Measurements from ENCODE around the gene DNAH11.
"Not testable (repeated sequence)": the region's sequence is repeated elsewhere in the genome, so short reads cannot be mapped to it uniquely, and the experiment has no call there.

The DNAH11 gene

GRCh38 chr7:21771906-21772610 lies 229.2 kb downstream of the DNAH11 start:
- DNase-seq, result peak in 15 of 58 donors; percentile 1 to 54 (median 12)

GRCh38 chr7:21773326-21773725 lies 230.5 kb downstream of the DNAH11 start:
- DNase-seq, result peak in 1 of 58 donors; percentile 79

DNA sequence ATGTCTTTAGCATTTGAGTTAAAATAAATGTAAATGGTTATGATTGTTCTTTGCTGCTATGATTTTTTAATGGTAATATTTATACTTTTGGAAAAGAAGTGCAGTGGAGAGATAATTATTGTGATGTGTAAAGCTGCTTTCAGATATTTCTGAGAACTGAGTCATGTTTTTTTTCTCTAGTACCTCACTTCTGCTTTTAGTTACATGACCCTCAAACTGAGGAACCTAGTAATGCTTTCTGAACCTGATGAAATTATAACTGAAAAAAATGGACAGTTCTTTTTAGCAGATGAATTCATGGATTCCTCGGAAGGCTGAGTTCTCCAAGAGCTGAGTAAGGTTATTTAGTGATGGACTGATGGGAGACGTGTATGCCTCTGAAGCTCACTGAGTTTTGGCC lies 235.1 kb downstream of the DNAH11 start:
- DNase-seq, result no peak

DNA sequence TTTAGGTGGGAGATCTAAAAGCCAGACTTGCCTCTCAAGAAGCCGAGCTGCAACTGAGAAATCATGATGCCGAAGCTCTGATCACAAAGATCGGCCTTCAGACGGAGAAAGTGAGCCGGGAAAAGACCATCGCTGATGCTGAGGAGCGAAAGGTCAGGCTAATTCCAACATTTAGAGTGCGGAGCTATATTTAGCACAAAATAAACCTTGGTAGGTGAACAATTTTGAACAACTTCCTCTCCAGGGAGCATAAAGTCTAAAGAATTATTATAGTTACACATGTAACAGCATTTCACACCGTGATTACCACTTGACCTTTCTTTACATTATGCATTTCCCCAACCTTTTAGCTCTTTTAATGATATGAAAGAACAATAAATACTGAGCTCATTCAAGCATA lies 236.1 kb downstream of the DNAH11 start:
- DNase-seq, result no peak

GRCh38 chr7:21782996-21783395 lies 240.2 kb downstream of the DNAH11 start:
- no peak for DNase-seq

- DNase-seq, result no peak
Measured at GRCh38 chr7:21784989-21785388, 242.2 kb downstream of the DNAH11 start.

DNA sequence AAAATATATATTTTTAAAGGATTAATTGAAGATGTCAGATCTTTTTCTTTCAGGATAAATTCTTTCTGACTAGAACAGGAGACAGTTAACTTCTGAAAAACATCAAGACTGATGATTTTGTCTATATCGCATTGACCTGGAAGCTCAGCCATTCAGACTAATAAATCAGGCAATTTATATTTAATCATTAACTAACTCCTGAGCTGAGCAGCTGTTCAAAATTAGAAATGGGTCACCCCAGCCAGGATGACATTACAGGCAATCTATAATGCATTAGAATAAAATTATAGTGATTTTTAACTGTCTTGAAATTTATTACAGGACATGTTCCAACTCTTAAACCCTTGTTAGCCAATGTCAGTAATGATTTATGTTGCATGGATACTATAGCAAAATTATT lies 263.0 kb downstream of the DNAH11 start:
- DNase-seq, result no peak

GRCh38 chr7:21806388-21806787 lies 263.5 kb downstream of the DNAH11 start:
- no peak for DNase-seq

GRCh38 chr7:21819048-21819447 lies 276.2 kb downstream of the DNAH11 start:
- DNase-seq, result no peak

- no peak for DNase-seq
Measured at GRCh38 chr7:21828841-21829240, 286.0 kb downstream of the DNAH11 start.

- no peak for DNase-seq
Measured at GRCh38 chr7:21829731-21830130, 286.9 kb downstream of the DNAH11 start.

- DNase-seq, result no peak
Measured at GRCh38 chr7:21844742-21845141, 301.9 kb downstream of the DNAH11 start.

GRCh38 chr7:21850531-21851285 lies 307.9 kb downstream of the DNAH11 start:
- no peak for DNase-seq

DNA sequence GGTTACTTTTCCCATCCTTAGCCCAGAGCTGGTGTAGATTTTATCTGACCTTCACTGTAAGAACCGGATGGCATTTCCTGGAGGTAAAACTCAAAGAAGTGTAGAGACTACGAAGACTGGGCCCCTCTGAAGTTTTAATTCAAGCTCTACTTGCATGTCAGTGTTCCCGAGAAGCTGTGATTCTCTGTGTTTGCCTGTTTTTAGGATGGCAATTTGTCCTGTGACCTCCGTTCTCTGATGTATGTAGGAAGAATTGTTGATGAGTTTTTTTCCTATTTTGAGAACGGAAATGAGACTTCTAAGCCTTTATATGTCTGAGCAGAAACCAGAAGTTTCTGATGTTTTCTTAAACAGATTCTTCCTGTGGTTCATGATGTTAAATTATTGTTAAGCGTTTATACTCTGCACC lies 308.7 kb downstream of the DNAH11 start:
- DNase-seq, result no peak

DNA sequence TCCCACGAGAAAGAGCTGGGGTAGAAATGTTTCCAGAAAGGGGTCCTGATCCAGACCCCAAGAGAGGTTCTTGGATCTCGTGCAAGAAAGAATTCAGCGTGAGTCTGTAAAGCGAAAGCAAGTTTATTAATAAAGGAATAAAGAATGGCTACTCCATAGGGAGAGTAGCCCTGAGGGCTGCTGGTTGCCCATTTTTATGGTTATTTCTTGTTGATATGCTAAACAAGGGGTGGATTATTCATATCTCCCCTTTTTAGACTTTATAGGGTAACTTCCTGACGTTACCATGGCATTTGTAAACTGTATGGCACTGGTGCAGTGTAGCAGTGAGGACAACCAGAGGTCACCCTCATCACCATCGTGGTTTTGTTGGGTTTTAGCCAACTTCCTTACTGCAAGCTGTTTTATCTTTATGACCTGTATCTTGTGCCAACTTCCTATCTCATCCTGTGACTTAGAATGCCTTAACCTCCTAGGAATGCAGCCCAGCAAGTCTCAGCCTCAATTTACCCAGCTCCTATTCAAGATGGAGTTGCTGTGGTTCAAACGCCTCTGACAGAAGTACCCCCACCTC lies 322.9 kb downstream of the DNAH11 start:
- not testable (repeated sequence) for DNase-seq

- DNase-seq, result no peak
Measured at GRCh38 chr7:21866731-21867130, 323.9 kb downstream of the DNAH11 start.

DNA sequence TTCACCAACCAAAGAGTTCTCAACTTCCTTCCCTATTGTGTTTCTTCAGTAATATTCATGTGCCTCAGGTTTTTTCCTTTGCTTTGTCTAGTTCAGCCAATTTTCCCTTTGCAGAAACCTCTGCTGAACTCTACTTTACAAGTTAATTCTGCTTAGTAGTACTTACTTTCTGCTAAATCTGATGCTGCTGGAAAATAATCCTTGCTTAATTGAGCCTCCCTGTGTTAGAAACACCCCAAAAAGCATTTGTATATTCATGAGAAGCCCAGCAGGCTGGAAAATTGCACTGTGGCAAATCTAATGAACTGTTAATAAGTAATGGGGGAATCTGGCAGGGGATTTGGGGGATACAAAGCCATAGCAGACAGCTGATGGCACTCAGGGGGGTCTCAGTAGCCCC lies 324.4 kb downstream of the DNAH11 start:
- DNase-seq, result peak in 1 of 58 donors; percentile 2

DNA sequence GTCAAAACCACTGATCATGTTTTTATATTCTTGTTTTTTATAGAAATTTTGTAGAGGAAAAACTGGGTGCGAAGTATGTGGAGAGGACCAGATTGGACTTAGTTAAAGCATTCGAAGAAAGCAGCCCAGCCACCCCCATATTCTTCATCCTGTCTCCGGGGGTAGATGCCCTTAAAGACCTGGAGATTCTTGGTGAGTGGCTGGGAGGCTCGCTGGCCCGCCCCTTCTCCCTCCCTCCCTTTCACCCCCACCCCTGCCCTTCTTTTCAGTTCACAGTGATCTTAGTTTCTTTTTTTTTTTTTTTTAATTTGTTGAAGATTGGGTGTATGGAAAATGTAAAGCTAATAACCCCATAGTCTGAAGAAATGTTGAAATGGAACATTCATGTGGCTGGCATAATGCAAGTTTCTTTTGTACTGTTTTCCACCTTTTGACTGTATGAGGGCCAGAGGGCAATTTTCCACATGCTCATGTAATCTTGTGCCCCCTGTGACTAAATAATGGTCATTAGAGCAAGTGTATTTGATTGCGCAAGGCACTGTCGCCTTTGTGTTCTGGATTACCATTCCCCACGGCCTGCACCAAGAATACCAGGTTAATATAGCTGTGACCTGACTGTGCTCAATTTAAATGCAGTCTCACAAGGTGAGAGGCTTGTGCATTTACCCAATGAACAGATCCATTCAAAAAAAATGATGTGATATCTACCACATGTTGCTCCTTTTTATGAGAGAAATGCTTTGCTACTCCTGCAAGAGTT lies 325.2 kb downstream of the DNAH11 start:
- no peak for DNase-seq

- no peak for DNase-seq
Measured at GRCh38 chr7:21868576-21868850, 325.7 kb downstream of the DNAH11 start.

DNA sequence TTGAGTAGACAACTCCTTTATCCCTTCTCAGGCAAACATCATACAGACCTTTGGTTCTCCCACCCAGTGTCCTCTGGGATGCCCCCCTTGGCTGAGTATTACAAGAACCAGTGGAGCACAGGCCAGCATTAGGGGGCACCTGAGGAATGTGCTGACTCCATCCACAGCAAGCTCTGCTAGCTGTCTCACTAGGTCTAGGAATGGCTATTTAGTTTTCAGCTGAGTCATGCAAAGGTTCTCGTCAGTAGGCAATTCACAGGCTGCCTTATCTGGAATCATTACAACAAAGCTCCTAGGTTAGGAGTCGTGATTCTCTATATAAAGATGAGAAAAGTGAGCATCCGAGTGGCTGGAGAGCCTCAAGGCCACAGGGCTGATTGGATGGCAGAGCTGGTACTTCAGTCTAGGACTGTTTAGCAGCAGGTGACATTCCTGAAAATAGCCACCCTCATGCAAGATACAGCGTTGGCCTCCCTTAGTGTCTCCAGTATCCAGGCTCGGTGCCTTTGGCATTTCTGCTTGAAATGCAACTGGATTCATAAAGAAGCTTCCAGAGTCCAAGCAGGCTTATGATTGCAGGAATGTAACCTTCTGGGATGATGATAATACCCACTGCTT lies 327.1 kb downstream of the DNAH11 start:
- DNase-seq, result no peak

GRCh38 chr7:21883069-21883468 lies 340.2 kb downstream of the DNAH11 start:
- no peak for DNase-seq

- not testable (repeated sequence) for DNase-seq
Measured at GRCh38 chr7:21883501-21883900, 340.7 kb downstream of the DNAH11 start.
